ENCODE results near the gene SNX6. TPM values are rescaled to one million over a fixed set of nuclear protein-coding genes. Genes with fewer than 3 reads are reported as not detected.

Gene SNX6
- total RNA-seq, 1 donor from 2014 or later = 82.4 TPM

DNA sequence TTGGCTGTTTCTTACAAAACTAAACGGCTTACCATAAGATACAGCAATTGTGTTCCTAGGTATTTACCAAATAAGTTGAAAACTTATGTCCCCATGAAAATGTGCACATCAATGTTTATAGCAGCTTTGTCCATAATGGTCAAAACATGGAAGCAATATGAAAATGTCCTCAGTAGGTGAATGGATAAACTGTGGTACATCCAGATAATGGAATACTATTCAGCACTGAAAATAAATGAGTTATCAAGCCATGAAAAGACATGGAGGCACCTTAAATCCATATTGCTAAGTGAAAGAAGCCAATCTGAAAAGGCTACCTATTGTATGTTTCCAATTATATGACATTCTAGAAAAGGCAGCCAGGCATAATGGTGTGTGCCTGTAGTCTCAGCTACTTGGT is 43.8 kb upstream of the SNX6 start:
- Mint-ChIP-seq H3K27me3 (ENCODE audit: unreplicated experiment) (no peaks in the 10 kb centered on the region), H3K36me3 (ENCODE audit: low read depth, unreplicated experiment) (no peaks in the 10 kb centered on the region), H3K4me3 (ENCODE audit: unreplicated experiment) (no peak overlapping the region), H3K27ac (ENCODE audit: unreplicated experiment) (no peak overlapping the region), H3K4me1 (ENCODE audit: unreplicated experiment) (no peaks in the 10 kb centered on the region), H3K9me3 (ENCODE audit: unreplicated experiment) (no peaks in the 10 kb centered on the region)
- DNase-seq (ENCODE audit: low spot score) = no peak
- TF ChIP-seq, protein P1, sequence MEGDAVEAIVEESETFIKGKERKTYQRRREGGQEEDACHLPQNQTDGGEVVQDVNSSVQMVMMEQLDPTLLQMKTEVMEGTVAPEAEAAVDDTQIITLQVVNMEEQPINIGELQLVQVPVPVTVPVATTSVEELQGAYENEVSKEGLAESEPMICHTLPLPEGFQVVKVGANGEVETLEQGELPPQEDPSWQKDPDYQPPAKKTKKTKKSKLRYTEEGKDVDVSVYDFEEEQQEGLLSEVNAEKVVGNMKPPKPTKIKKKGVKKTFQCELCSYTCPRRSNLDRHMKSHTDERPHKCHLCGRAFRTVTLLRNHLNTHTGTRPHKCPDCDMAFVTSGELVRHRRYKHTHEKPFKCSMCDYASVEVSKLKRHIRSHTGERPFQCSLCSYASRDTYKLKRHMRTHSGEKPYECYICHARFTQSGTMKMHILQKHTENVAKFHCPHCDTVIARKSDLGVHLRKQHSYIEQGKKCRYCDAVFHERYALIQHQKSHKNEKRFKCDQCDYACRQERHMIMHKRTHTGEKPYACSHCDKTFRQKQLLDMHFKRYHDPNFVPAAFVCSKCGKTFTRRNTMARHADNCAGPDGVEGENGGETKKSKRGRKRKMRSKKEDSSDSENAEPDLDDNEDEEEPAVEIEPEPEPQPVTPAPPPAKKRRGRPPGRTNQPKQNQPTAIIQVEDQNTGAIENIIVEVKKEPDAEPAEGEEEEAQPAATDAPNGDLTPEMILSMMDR (IDR thresholded peaks at IDR 0.05; ENCODE audit: unreplicated experiment) = no peak

DNA sequence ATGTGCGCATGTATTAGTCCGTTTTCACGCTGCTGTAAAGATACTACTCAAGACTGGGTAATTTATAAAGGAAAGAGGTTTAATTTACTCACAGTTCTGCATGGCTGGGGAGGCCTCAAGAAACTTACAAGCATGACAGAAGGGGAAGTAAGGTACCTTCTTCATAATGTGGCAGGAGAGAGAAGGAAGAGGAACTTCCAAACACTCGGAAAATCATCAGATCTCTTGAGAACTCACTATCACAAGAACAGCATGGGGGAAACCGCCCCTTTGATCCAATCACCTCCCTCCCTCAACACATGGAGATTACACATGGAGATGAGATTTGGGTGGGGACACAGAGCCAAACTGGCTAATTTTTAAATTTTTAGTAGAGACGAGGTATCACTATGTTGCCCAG is 41.8 kb upstream of the SNX6 start:
- Mint-ChIP-seq H3K27ac (ENCODE audit: unreplicated experiment) (no peak overlapping the region), H3K9me3 (ENCODE audit: unreplicated experiment) (no peaks in the 10 kb centered on the region), H3K4me3 (ENCODE audit: unreplicated experiment) (no peak overlapping the region), H3K4me1 (ENCODE audit: unreplicated experiment) (no peaks in the 10 kb centered on the region), H3K27me3 (ENCODE audit: unreplicated experiment) (no peaks in the 10 kb centered on the region), H3K36me3 (ENCODE audit: low read depth, unreplicated experiment) (no peaks in the 10 kb centered on the region)
- DNase-seq (ENCODE audit: low spot score) = no peak
- TF ChIP-seq, protein P1 (IDR thresholded peaks at IDR 0.05; ENCODE audit: unreplicated experiment) = no peak

DNA sequence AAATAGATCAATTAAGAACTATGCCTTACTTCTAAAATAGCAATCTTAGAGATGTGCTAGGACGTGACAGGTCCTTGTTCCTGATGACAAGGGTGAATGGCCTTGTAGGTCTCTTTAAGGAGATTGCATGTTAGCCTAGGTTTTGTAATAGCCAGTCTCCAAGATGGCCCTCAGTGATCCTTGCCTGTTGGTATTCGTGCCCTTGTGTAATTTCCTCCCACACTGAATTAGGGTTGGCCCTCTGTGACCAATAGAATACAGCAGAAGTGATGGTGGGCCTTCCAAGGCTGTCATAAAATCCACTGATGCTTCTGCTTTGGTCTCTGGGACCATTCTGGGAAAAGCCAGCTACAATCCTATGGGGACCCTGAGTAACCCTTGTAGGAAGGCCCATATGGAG is 38.2 kb upstream of the SNX6 start:
- no peaks in the 10 kb centered on the region for H3K9me3 Mint-ChIP-seq (ENCODE audit: unreplicated experiment)
- no peak overlapping the region for H3K4me3 Mint-ChIP-seq (ENCODE audit: unreplicated experiment)
- no peaks in the 10 kb centered on the region for H3K27me3 Mint-ChIP-seq (ENCODE audit: unreplicated experiment)
- no peaks in the 10 kb centered on the region for H3K4me1 Mint-ChIP-seq (ENCODE audit: unreplicated experiment)
- TF ChIP-seq, protein P1 (IDR thresholded peaks at IDR 0.05; ENCODE audit: unreplicated experiment) = no peak
- H3K27ac Mint-ChIP-seq (ENCODE audit: unreplicated experiment) = no peak overlapping the region
- DNase-seq (ENCODE audit: low spot score) = no peak
- H3K36me3 Mint-ChIP-seq (ENCODE audit: low read depth, unreplicated experiment) = no peaks in the 10 kb centered on the region

DNA sequence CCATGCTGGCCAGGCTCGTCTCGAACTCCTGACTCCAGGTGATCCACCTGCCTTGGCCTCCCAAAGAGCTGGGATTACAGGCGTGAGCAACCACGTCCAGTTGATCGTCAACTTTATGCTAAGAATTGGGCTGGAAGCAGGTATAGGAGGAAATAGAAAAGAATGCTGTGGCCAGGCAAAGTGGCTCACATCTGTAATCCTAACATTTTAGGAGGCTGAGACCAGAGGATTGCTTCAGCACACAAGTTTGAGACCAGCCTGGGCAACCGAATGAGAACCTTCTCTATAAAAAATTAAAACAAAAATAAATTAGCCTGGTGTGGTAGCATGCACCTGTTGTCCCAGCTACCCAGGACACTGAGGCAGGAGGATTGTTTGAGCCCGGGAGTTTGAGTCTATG is 37.1 kb upstream of the SNX6 start:
- Mint-ChIP-seq H3K9me3 (ENCODE audit: unreplicated experiment) (no peaks in the 10 kb centered on the region), H3K4me3 (ENCODE audit: unreplicated experiment) (no peak overlapping the region)
- TF ChIP-seq, protein P1 (IDR thresholded peaks at IDR 0.05; ENCODE audit: unreplicated experiment) = no peak

GRCh38 chr14:34665785-34666435 is 36.0 kb upstream of the SNX6 start:
- no peak overlapping the region for H3K4me3 Mint-ChIP-seq (ENCODE audit: unreplicated experiment)
- no peaks in the 10 kb centered on the region for H3K9me3 Mint-ChIP-seq (ENCODE audit: unreplicated experiment)
- TF ChIP-seq, protein P1 (IDR thresholded peaks at IDR 0.05; ENCODE audit: unreplicated experiment) = no peak
- no peaks in the 10 kb centered on the region for H3K36me3 Mint-ChIP-seq (ENCODE audit: low read depth, unreplicated experiment)
- no peaks in the 10 kb centered on the region for H3K4me1 Mint-ChIP-seq (ENCODE audit: unreplicated experiment)
- H3K27me3 Mint-ChIP-seq (ENCODE audit: unreplicated experiment) = no peaks in the 10 kb centered on the region
- DNase-seq (ENCODE audit: low spot score) = no peak
- no peak overlapping the region for H3K27ac Mint-ChIP-seq (ENCODE audit: unreplicated experiment)

More for the DNA sequence above, 37.1 kb upstream of the SNX6 start:
- no peaks in the 10 kb centered on the region for H3K36me3 Mint-ChIP-seq (ENCODE audit: low read depth, unreplicated experiment)
- no peak overlapping the region for H3K27ac Mint-ChIP-seq (ENCODE audit: unreplicated experiment)
- no peaks in the 10 kb centered on the region for H3K27me3 Mint-ChIP-seq (ENCODE audit: unreplicated experiment)
- no peak for DNase-seq (ENCODE audit: low spot score)
- no peaks in the 10 kb centered on the region for H3K4me1 Mint-ChIP-seq (ENCODE audit: unreplicated experiment)

Measured in endothelial cell (in vitro differentiated cells).